Naive thymus-derived CD4-positive, alpha-beta T cell (primary cell): ENCODE measurements around the gene WTIP. TPM values are rescaled to one million over a fixed set of nuclear protein-coding genes. Genes with fewer than 3 reads are reported as not detected.

Experiments
- ATAC-seq: fragments of 150-1000 bp; cut with Tn5 transposase; 2 replicates; pipeline ENCODE4 v1.10.0; 2021; ENCODE audit warnings: mild to moderate bottlenecking, moderate library complexity
- CTCF ChIA-PET: fragments of 350-600 bp; sonication (Branson Sonifier 250); formaldehyde crosslinking; loops from one replicate; lab custom pipeline; 2021; ENCODE audit warnings: antibody characterized with exemption; lab: Charles Lee
- POLR2A ChIA-PET: fragments of 350-600 bp; sonication (Branson Sonifier 250); formaldehyde crosslinking; loops from one replicate; lab custom pipeline; 2021; ENCODE audit warnings: antibody characterized with exemption, inconsistent platforms; lab: Charles Lee
- DNase-seq, 9 donors: peaks; one replicate each; pipeline versions ENCODE4 v3.0.0 to v3.0.0-alpha.2; 2020 to 2022; ENCODE audit warnings: mixed read lengths in 1 of 9
- H3K27ac ChIP-seq: one replicate; pipeline ENCODE4 v1.7.0; 2013; ENCODE audit warnings: mild to moderate bottlenecking, low read depth, low read length, moderate library complexity
- H3K27me3 ChIP-seq, 2 donors: one replicate each; pipeline ENCODE4 v1.7.0; 2013; ENCODE audit warnings: low read length in 2 of 2, mild to moderate bottlenecking in 2 of 2, moderate library complexity in 2 of 2; ENCODE audit not compliant: control insufficient read depth in 2 of 2, insufficient read depth in 2 of 2
- H3K36me3 ChIP-seq, 3 experiments: 1 replicate in 2 of 3; 2 replicates in 1 of 3; pipeline ENCODE4 v1.7.0; 2013; ENCODE audit warnings: low read length in 3 of 3, mild to moderate bottlenecking in 3 of 3, moderate library complexity in 1 of 3; ENCODE audit not compliant: insufficient read depth in 3 of 3, control insufficient read depth in 2 of 3
- H3K4me1 ChIP-seq, 2 donors: one replicate each; pipeline ENCODE4 v1.7.0; 2013; ENCODE audit warnings: low read length in 2 of 2, mild to moderate bottlenecking in 2 of 2, moderate library complexity in 1 of 2; ENCODE audit not compliant: control insufficient read depth in 2 of 2, insufficient read depth in 2 of 2
- H3K4me3 ChIP-seq: 2 replicates; pipeline ENCODE4 v1.7.0; 2013; ENCODE audit warnings: mild to moderate bottlenecking, low read length
- H3K9me3 ChIP-seq, 3 experiments: 1 replicate in 2 of 3; 2 replicates in 1 of 3; pipeline ENCODE4 v1.7.0; 2013; ENCODE audit warnings: low read length in 3 of 3; ENCODE audit not compliant: control insufficient read depth in 2 of 3
- H3K27ac Mint-ChIP-seq, 9 donors: one replicate each; pipeline ENCODE4 v1.8.0; 2020 to 2022; ENCODE audit warnings: mixed read lengths in 9 of 9, mild to moderate bottlenecking in 8 of 9, moderate library complexity in 5 of 9, inconsistent platforms in 2 of 9
- H3K27me3 Mint-ChIP-seq, 5 donors: one replicate each; pipeline ENCODE4 v1.8.0; 2021 to 2022; ENCODE audit warnings: mixed read lengths in 5 of 5, mild to moderate bottlenecking in 1 of 5
- H3K36me3 Mint-ChIP-seq, 5 donors: one replicate each; pipeline ENCODE4 v1.8.0; 2020 to 2022; ENCODE audit warnings: mixed read lengths in 5 of 5, mild to moderate bottlenecking in 3 of 5, inconsistent platforms in 1 of 5
- H3K4me1 Mint-ChIP-seq, 7 donors: one replicate each; pipeline ENCODE4 v1.8.0; 2020 to 2022; ENCODE audit warnings: mixed read lengths in 7 of 7, mild to moderate bottlenecking in 3 of 7, inconsistent platforms in 1 of 7
- H3K4me3 Mint-ChIP-seq, 10 donors: one replicate each; pipeline ENCODE4 v1.8.0; 2020 to 2022; ENCODE audit warnings: mild to moderate bottlenecking in 10 of 10, mixed read lengths in 10 of 10, moderate library complexity in 6 of 10, inconsistent platforms in 2 of 10
- H3K9me3 Mint-ChIP-seq, 11 donors: one replicate each; pipeline ENCODE4 v1.8.0; 2020 to 2022; ENCODE audit warnings: mixed read lengths in 11 of 11, mild to moderate bottlenecking in 4 of 11, inconsistent platforms in 1 of 11, moderate library complexity in 1 of 11
- intact Hi-C, 2 donors: fragments of 100-400 bp; cut with micrococcal nuclease; formaldehyde crosslinking; loops; one replicate each; pipeline ENCODE4 v1.15.1; 2023
- polyA plus RNA-seq, 2 donors: library from polyadenylated mRNA; unstranded; fragments of 300-500 nt; fragmentation: Illumina TruSeq; gene quantifications; one replicate each; pipeline ENCODE4 v1.2.3, GENCODE V29; 2021
- total RNA-seq, 6 experiments: library from RNA in 5 of 6; stranded (reverse) in 5 of 6; gene quantifications; 1 replicate in 5 of 6; 2 replicates in 1 of 6; pipeline ENCODE4 v1.2.3 and lab custom pipeline; 2021 to 2026

The WTIP gene
- total and polyA plus RNA-seq, 7 experiments from 2014 or later: 0.08 to 0.77 (median 0.22) TPM; not detected in 2

- Mint-ChIP-seq H3K4me1 (no peaks in the 10 kb centered on the region), H3K9me3 (peaks cover 0 to 30% (median 13%) of the 10 kb centered on the region in 11 donors), H3K27me3 (peaks cover 0 to 15% (median 8%) of the 10 kb centered on the region in 5 donors), H3K36me3 (peaks cover 0 to 13% (median 0%) of the 10 kb centered on the region in 5 donors), H3K27ac (no peak overlapping the region), H3K4me3 (no peak overlapping the region)
- DNase-seq (no peak), ATAC-seq (no peak)
- no peak overlapping the region for H3K27ac ChIP-seq
- no peak overlapping the region for H3K4me3 ChIP-seq
- H3K27me3 ChIP-seq: no peaks in the 10 kb centered on the region
- no peaks in the 10 kb centered on the region for H3K4me1 ChIP-seq
- ChIA-PET CTCF (no interaction called here), POLR2A (no interaction called here)
- no peaks in the 10 kb centered on the region for H3K36me3 ChIP-seq
- intact Hi-C loops: no loop called here
- H3K9me3 ChIP-seq: no peaks in the 10 kb centered on the region
Measured at GRCh38 chr19:34513767-34514166, 32.2 kb downstream of the WTIP start.

DNA sequence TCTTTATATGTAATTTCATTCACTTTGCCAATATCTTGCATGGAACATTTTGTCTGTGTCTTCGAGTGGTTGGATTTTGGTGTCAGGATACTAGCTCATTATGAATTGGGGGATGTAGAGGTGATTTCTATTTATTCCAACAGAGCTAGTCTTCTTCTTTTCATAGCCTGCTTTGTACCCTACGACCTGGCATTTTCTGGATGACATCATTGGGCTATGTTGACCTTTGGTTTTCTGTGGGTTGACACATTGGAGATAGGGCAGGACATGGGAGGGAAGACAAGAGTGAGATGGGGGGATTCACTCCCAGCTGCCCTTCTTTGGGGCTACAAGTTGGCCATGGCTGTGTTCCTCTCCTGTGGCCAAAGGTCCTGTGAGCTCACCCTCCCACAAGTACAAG lies 38.0 kb downstream of the WTIP start:
- Mint-ChIP-seq H3K9me3 (peaks cover 0 to 15% (median 2%) of the 10 kb centered on the region in 11 donors), H3K27me3 (peaks cover 8 to 28% (median 22%) of the 10 kb centered on the region in 5 donors), H3K27ac (no peak overlapping the region), H3K4me1 (no peaks in the 10 kb centered on the region), H3K36me3 (peaks cover 0 to 8% (median 0%) of the 10 kb centered on the region in 5 donors), H3K4me3 (no peak overlapping the region)
- H3K4me1 ChIP-seq: no peaks in the 10 kb centered on the region
- H3K4me3 ChIP-seq: no peak overlapping the region
- intact Hi-C loops: no loop called here
- H3K9me3 ChIP-seq: no peaks in the 10 kb centered on the region
- DNase-seq (no peak), ATAC-seq (no peak)
- no peaks in the 10 kb centered on the region for H3K36me3 ChIP-seq
- POLR2A ChIA-PET: no interaction called here
- CTCF ChIA-PET: interaction anchor here (0.6 kb wide), 1 partner anchor 34 kb away, joined by 4 read pairs; no protein-coding TSS in a partner anchor
- no peaks in the 10 kb centered on the region for H3K27me3 ChIP-seq
- no peak overlapping the region for H3K27ac ChIP-seq

DNA sequence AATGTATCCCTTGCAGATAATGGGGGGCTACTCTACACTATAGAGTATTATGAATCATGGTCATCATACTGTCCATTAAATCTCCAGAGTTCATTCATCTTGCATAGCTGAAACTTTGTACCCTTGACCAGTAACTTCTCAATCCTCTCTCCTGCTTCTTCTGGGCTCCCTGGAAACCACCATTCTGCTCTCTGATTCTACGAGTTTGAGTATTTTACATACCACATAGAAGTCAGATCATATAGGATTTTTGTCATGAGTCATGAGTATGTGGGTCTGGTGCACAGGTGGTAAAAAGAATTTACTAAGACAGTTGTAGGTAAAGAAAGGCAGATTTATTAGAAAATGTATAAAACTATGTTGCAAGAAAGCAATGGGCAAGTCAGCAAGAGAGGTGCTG lies 41.9 kb downstream of the WTIP start:
- ChIA-PET POLR2A (interaction anchor here (0.7 kb wide), 1 partner anchor 75 kb away, joined by 3 read pairs; no protein-coding TSS in a partner anchor), CTCF (no interaction called here)
- Mint-ChIP-seq H3K9me3 (peaks cover 0 to 15% (median 3%) of the 10 kb centered on the region in 11 donors), H3K4me1 (no peaks in the 10 kb centered on the region), H3K36me3 (peaks cover 0 to 8% (median 0%) of the 10 kb centered on the region in 5 donors), H3K27me3 (peaks cover 8 to 50% (median 41%) of the 10 kb centered on the region in 5 donors), H3K27ac (no peak overlapping the region), H3K4me3 (no peak overlapping the region)
- no peaks in the 10 kb centered on the region for H3K36me3 ChIP-seq
- no peak overlapping the region for H3K27ac ChIP-seq
- intact Hi-C loops: no loop called here
- DNase-seq (no peak), ATAC-seq (no peak)
- no peaks in the 10 kb centered on the region for H3K9me3 ChIP-seq
- no peaks in the 10 kb centered on the region for H3K27me3 ChIP-seq
- no peaks in the 10 kb centered on the region for H3K4me1 ChIP-seq
- H3K4me3 ChIP-seq: no peak overlapping the region

GRCh38 chr19:34525001-34525400 lies 43.4 kb downstream of the WTIP start:
- peaks cover 7 to 57% (median 49%) of the 10 kb centered on the region in 5 donors for H3K27me3 Mint-ChIP-seq
- no peak overlapping the region for H3K27ac ChIP-seq
- no peak overlapping the region for H3K4me3 Mint-ChIP-seq
- H3K4me3 ChIP-seq: no peak overlapping the region
- H3K4me1 Mint-ChIP-seq: no peaks in the 10 kb centered on the region
- H3K27ac Mint-ChIP-seq: no peak overlapping the region
- peaks cover 0 to 6% (median 0%) of the 10 kb centered on the region in 5 donors for H3K36me3 Mint-ChIP-seq
- H3K4me1 ChIP-seq: no peaks in the 10 kb centered on the region
- no peaks in the 10 kb centered on the region for H3K36me3 ChIP-seq
- CTCF ChIA-PET: no interaction called here
- H3K27me3 ChIP-seq: no peaks in the 10 kb centered on the region
- intact Hi-C loops: no loop called here
- H3K9me3 ChIP-seq: no peaks in the 10 kb centered on the region
- ATAC-seq: no peak
- DNase-seq: no peak
- POLR2A ChIA-PET: interaction anchor here (1.1 kb wide), 1 partner anchor 441 kb away, joined by 3 read pairs; no protein-coding TSS in a partner anchor
- H3K9me3 Mint-ChIP-seq: peaks cover 0 to 9% (median 3%) of the 10 kb centered on the region in 11 donors

GRCh38 chr19:34534206-34534605 lies 52.6 kb downstream of the WTIP start:
- Histone ChIP-seq H3K36me3 (no peaks in the 10 kb centered on the region), H3K27ac (no peak overlapping the region), H3K4me3 (no peak overlapping the region), H3K9me3 (no peaks in the 10 kb centered on the region), H3K4me1 (no peaks in the 10 kb centered on the region), H3K27me3 (no peaks in the 10 kb centered on the region)
- CTCF ChIA-PET: no interaction called here
- POLR2A ChIA-PET: no interaction called here
- peaks cover 0 to 12% (median 0%) of the 10 kb centered on the region in 11 donors for H3K9me3 Mint-ChIP-seq
- no peak for DNase-seq
- H3K27ac Mint-ChIP-seq: no peak overlapping the region
- ATAC-seq: no peak
- no peaks in the 10 kb centered on the region for H3K4me1 Mint-ChIP-seq
- intact Hi-C loops: no loop called here
- H3K4me3 Mint-ChIP-seq: no peak overlapping the region
- peaks cover 23 to 80% (median 64%) of the 10 kb centered on the region in 5 donors for H3K27me3 Mint-ChIP-seq
- peaks cover 0 to 7% (median 0%) of the 10 kb centered on the region in 5 donors for H3K36me3 Mint-ChIP-seq

DNA sequence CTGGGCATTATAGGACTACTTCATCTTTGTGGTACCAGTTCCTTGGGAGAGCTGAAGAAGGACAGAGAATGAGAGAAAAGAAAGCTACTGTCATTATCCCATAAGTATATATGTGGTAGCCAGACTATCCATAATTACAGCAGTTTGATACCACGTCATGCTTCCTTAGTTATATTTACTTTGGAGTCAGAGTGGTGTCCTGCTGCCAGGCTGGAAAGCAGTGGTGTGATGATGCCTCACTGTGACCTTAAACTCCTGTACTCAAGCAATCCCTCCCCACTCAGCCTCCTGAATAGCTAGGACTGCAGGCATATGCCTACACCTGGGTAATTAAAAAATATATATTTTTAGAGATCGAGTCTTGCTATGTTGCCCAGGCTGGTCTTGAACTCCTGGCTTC lies 57.8 kb downstream of the WTIP start:
- ChIA-PET POLR2A (no interaction called here), CTCF (no interaction called here)
- Histone ChIP-seq H3K4me1 (no peaks in the 10 kb centered on the region), H3K4me3 (no peak overlapping the region), H3K27me3 (no peaks in the 10 kb centered on the region), H3K27ac (no peak overlapping the region), H3K36me3 (no peaks in the 10 kb centered on the region), H3K9me3 (no peaks in the 10 kb centered on the region)
- ATAC-seq: no peak
- Mint-ChIP-seq H3K36me3 (peaks cover 0 to 7% (median 3%) of the 10 kb centered on the region in 5 donors), H3K4me3 (no peak overlapping the region), H3K27ac (no peak overlapping the region), H3K9me3 (peaks cover 0 to 59% (median 18%) of the 10 kb centered on the region in 11 donors), H3K27me3 (peaks cover 17 to 52% (median 40%) of the 10 kb centered on the region in 5 donors), H3K4me1 (no peaks in the 10 kb centered on the region)
- intact Hi-C loops: no loop called here
- no peak for DNase-seq
